RWPE2 (cell line): ENCODE measurements around the gene TLNRD1.

Source experiments
- ATAC-seq: fragments of 200-7000 bp; cut with Tn5 transposase; 3 replicates; pipeline ENCODE4 v1.9.1; 2021; ENCODE audit warnings: low read depth
- DNase-seq: peaks from one replicate; pipeline ENCODE4 v3.0.0-alpha.2; 2020; ENCODE audit warnings: low spot score
- H3K27ac ChIP-seq: fragments of 450-650 bp; 2 replicates; pipeline ENCODE4 v1.5.1; 2017; ENCODE audit warnings: mild to moderate bottlenecking; ENCODE audit not compliant: poor library complexity, severe bottlenecking
- H3K27me3 ChIP-seq: fragments of 250-450 bp; sonication (Bioruptor Pico); 2 replicates; pipeline ENCODE4 v1.5.1; 2021; ENCODE audit warnings: mild to moderate bottlenecking, moderate library complexity; ENCODE audit not compliant: insufficient read depth, poor library complexity, severe bottlenecking
- H3K36me3 ChIP-seq: fragments of 250-450 bp; sonication (Bioruptor Pico); 2 replicates; pipeline ENCODE4 v1.5.1; 2020; ENCODE audit warnings: low read depth, mild to moderate bottlenecking, moderate library complexity
- H3K4me1 ChIP-seq: fragments of 250-450 bp; sonication (Bioruptor Pico); 2 replicates; pipeline ENCODE4 v1.5.1; 2021; ENCODE audit warnings: mild to moderate bottlenecking, moderate library complexity; ENCODE audit not compliant: insufficient read depth, poor library complexity, severe bottlenecking
- H3K4me3 ChIP-seq: fragments of 250-450 bp; sonication (Bioruptor Pico); 2 replicates; pipeline ENCODE4 v1.5.1; 2021; ENCODE audit warnings: mild to moderate bottlenecking, moderate library complexity; ENCODE audit not compliant: severe bottlenecking
- H3K9me3 ChIP-seq: fragments of 250-450 bp; sonication (Bioruptor Pico); 2 replicates; pipeline ENCODE4 v1.5.1; 2021; ENCODE audit warnings: mild to moderate bottlenecking, moderate library complexity; ENCODE audit not compliant: severe bottlenecking
- CTCF ChIP-seq: fragments of 450-650 bp; IDR thresholded peaks from one replicate; pipeline ENCODE4 v1.5.1; 2017; ENCODE audit warnings: mild to moderate bottlenecking, moderate library complexity; ENCODE audit not compliant: poor library complexity, severe bottlenecking

The TLNRD1 gene

DNA sequence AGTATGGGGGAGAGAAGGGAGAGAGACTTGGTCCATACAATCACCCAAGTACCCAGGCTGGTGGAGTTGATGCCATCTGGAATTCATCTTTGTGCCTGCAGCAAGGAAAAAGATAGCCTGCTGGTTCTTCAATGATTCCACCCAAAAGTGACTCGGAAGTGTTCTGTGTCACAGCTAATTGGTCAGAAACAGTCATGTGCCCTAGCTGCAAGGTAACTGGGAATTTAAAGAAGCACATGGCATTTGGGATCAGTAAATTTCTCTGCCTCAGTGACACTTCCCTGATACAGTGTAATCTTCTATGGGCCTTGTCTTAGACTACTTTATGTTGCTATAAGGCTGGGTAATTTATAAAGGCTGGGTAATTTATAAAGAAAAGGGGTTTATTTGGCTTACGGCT is 17.5 kb downstream of the TLNRD1 start:
- Histone ChIP-seq H3K4me3 (no peak overlapping the region), H3K9me3 (no peaks in the 10 kb centered on the region), H3K27ac (no peak overlapping the region), H3K27me3 (no peaks in the 10 kb centered on the region), H3K36me3 (no peaks in the 10 kb centered on the region), H3K4me1 (no peaks in the 10 kb centered on the region)
- TF ChIP-seq CTCF, result no peak
- DNase-seq (no peak), ATAC-seq (no peak)

DNA sequence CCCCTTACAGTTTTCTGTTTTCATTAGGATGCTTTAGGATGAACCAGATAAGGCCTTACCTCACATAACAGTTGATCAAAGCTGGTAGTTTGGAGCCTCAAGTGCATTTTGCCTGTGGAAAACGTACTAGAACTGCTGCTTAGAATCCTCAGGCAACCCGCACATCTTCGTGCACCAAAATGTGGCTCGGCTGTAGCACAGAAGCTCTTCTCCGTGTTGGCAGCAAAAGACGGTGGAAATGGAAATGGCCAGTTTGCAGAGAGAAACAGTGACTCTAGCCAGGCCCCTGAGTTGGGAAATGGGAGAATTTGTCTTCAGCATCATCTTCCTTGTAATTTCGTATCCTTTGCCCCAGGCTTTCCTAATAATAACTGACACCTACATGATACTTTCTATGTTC is 20.6 kb downstream of the TLNRD1 start:
- DNase-seq, result no peak

GRCh38 chr15:81023483-81024264 is 23.0 kb downstream of the TLNRD1 start:
- Histone ChIP-seq H3K9me3 (no peaks in the 10 kb centered on the region), H3K36me3 (no peaks in the 10 kb centered on the region)

More for the DNA sequence above, 20.6 kb downstream of the TLNRD1 start:
- H3K9me3 ChIP-seq, result no peaks in the 10 kb centered on the region
- no peaks in the 10 kb centered on the region for H3K36me3 ChIP-seq
- no peak overlapping the region for H3K27ac ChIP-seq
- no peaks in the 10 kb centered on the region for H3K4me1 ChIP-seq
- ATAC-seq, result no peak
- H3K4me3 ChIP-seq, result no peak overlapping the region
- TF ChIP-seq CTCF, result no peak
- H3K27me3 ChIP-seq, result no peaks in the 10 kb centered on the region

DNA sequence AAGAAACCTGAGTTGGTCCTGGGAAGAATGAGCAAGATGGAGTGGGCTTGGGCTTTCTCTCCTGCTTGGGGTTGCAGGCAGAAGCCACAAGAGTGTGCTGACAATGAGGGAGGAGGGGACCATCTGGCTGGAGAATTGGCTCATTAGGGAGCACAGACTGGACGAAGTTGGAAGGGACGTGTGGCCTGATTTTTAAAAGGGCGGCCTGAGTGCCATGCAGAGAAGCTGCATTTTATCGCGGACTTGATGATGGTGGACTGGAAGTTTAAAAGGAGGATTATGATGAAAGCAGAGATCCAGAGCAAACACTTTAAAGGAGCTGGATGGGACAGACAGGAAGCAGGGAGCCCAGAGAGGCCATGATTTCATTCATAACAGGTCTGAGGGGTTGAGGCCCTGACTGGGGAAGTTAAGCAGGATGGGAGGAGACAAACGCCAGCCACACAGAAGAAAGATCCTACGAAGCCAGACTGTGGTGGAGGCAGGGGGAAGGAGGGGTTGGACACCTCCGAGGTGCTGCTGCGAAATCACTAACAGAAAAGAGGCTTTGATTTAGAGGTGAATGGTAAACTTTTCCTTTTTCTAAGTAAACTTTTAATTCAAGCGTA is 23.6 kb downstream of the TLNRD1 start:
- ATAC-seq, result no peak
- Histone ChIP-seq H3K4me1 (no peaks in the 10 kb centered on the region), H3K27me3 (no peaks in the 10 kb centered on the region), H3K36me3 (no peaks in the 10 kb centered on the region), H3K4me3 (no peak overlapping the region), H3K27ac (no peak overlapping the region), H3K9me3 (no peaks in the 10 kb centered on the region)
- DNase-seq, result no peak
- TF ChIP-seq CTCF, result no peak

More at GRCh38 chr15:81023483-81024264, 23.0 kb downstream of the TLNRD1 start:
- H3K4me1 ChIP-seq, result no peaks in the 10 kb centered on the region
- TF ChIP-seq CTCF, result no peak
- H3K27ac ChIP-seq, result no peak overlapping the region
- no peak overlapping the region for H3K4me3 ChIP-seq
- ATAC-seq, result no peak
- H3K27me3 ChIP-seq, result no peaks in the 10 kb centered on the region
- no peak for DNase-seq

GRCh38 chr15:81024936-81025335 is 24.2 kb downstream of the TLNRD1 start:
- H3K27ac ChIP-seq, result no peak overlapping the region
- no peaks in the 10 kb centered on the region for H3K9me3 ChIP-seq
- ATAC-seq (no peak), DNase-seq (no peak)
- no peaks in the 10 kb centered on the region for H3K27me3 ChIP-seq
- H3K36me3 ChIP-seq, result no peaks in the 10 kb centered on the region
- no peaks in the 10 kb centered on the region for H3K4me1 ChIP-seq
- no peak for TF ChIP-seq CTCF
- H3K4me3 ChIP-seq, result no peak overlapping the region
